ENCODE data around the gene PDK4. TPM values are rescaled to one million over a fixed set of nuclear protein-coding genes. Genes with fewer than 3 reads are reported as not detected.

Gene PDK4
- total RNA-seq, 1 donor from 2014 or later = 0.53 TPM

DNA sequence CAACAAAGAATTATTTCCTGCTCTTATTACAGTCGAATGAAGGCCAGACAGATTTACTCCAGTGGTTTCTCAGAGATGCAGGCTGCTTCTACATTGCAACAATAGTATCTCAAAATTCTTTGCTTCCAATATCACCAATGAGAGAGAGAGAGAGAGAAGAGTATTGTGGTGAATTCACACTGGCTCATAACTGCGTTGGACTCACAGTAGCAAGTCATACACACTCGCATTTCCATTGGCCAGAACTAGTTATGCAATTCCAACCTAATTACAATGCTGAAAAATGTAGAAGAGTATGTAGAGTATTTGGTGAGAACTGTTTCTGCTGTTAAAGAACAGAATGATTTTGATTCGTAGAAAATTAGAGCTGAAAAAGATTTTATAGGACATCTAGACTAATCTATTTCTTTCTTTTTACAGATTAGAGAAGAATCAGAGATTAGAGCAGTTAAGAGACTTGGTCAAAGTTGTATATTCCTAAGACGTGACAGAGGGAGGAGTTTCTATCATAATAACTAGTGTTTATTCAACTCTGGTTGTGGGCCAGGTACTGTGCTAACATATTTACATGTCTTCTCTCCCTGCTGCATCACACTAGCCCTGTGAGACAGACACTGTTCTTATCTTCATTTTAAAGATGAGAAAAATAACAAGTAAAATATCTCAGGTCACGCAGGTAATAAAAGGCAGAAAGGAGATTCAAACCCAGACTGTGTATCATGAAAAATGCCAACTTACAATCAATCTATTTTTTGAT lies 34.6 kb upstream of the PDK4 start:
- no peaks in the 10 kb centered on the region for H3K4me1 Mint-ChIP-seq
- CTCF ChIA-PET = no interaction called here

GRCh38 chr7:95628831-95629439 lies 32.6 kb upstream of the PDK4 start:
- CTCF ChIA-PET = no interaction called here
- intact Hi-C loops (cut with micrococcal nuclease) = loop anchor here (2.0 kb wide), 1 partner anchor 14 kb away; no protein-coding TSS in a partner anchor
- no peaks in the 10 kb centered on the region for H3K36me3 Mint-ChIP-seq (ENCODE audit: low read depth)
- no peak for DNase-seq
- no peak overlapping the region for H3K27ac Mint-ChIP-seq
- no peak overlapping the region for H3K4me3 Mint-ChIP-seq
- TF ChIP-seq, protein P1, sequence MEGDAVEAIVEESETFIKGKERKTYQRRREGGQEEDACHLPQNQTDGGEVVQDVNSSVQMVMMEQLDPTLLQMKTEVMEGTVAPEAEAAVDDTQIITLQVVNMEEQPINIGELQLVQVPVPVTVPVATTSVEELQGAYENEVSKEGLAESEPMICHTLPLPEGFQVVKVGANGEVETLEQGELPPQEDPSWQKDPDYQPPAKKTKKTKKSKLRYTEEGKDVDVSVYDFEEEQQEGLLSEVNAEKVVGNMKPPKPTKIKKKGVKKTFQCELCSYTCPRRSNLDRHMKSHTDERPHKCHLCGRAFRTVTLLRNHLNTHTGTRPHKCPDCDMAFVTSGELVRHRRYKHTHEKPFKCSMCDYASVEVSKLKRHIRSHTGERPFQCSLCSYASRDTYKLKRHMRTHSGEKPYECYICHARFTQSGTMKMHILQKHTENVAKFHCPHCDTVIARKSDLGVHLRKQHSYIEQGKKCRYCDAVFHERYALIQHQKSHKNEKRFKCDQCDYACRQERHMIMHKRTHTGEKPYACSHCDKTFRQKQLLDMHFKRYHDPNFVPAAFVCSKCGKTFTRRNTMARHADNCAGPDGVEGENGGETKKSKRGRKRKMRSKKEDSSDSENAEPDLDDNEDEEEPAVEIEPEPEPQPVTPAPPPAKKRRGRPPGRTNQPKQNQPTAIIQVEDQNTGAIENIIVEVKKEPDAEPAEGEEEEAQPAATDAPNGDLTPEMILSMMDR (IDR thresholded peaks at IDR 0.05) = no peak
- POLR2A ChIA-PET = no interaction called here
- H3K27me3 Mint-ChIP-seq = peaks cover 3% of the 10 kb centered on the region
- H3K9me3 Mint-ChIP-seq = no peaks in the 10 kb centered on the region
- no peak for ATAC-seq (ENCODE audit: low read depth)
- no peaks in the 10 kb centered on the region for H3K4me1 Mint-ChIP-seq

More for the DNA sequence above, 34.6 kb upstream of the PDK4 start:
- DNase-seq (no peak), ATAC-seq (ENCODE audit: low read depth) (no peak)
- POLR2A ChIA-PET = no interaction called here
- Mint-ChIP-seq H3K27me3 (no peaks in the 10 kb centered on the region), H3K36me3 (ENCODE audit: low read depth) (no peaks in the 10 kb centered on the region), H3K4me3 (no peak overlapping the region), H3K27ac (no peak overlapping the region), H3K9me3 (no peaks in the 10 kb centered on the region)
- intact Hi-C loops (cut with micrococcal nuclease) = no loop called here
- TF ChIP-seq, protein P1 (IDR thresholded peaks at IDR 0.05) = no peak

- CTCF ChIA-PET = no interaction called here
- H3K4me1 Mint-ChIP-seq = no peaks in the 10 kb centered on the region
- TF ChIP-seq, protein P1 (IDR thresholded peaks at IDR 0.05) = no peak
Observed at GRCh38 chr7:95623788-95624187, 27.5 kb upstream of the PDK4 start.

GRCh38 chr7:95622859-95623258 lies 26.5 kb upstream of the PDK4 start:
- ChIA-PET POLR2A (no interaction called here), CTCF (no interaction called here)
- H3K36me3 Mint-ChIP-seq (ENCODE audit: low read depth) = no peaks in the 10 kb centered on the region
- H3K4me3 Mint-ChIP-seq = no peak overlapping the region
- DNase-seq = no peak
- ATAC-seq (ENCODE audit: low read depth) = no peak
- intact Hi-C loops (cut with micrococcal nuclease) = no loop called here
- H3K9me3 Mint-ChIP-seq = no peaks in the 10 kb centered on the region
- H3K27me3 Mint-ChIP-seq = peaks cover 3% of the 10 kb centered on the region
- TF ChIP-seq, protein P1 (IDR thresholded peaks at IDR 0.05) = no peak
- no peak overlapping the region for H3K27ac Mint-ChIP-seq
- H3K4me1 Mint-ChIP-seq = no peaks in the 10 kb centered on the region

More at GRCh38 chr7:95623788-95624187, 27.5 kb upstream of the PDK4 start:
- Mint-ChIP-seq H3K9me3 (no peaks in the 10 kb centered on the region), H3K27me3 (peaks cover 3% of the 10 kb centered on the region), H3K36me3 (ENCODE audit: low read depth) (no peaks in the 10 kb centered on the region), H3K27ac (no peak overlapping the region), H3K4me3 (no peak overlapping the region)
- DNase-seq (no peak), ATAC-seq (ENCODE audit: low read depth) (no peak)
- intact Hi-C loops (cut with micrococcal nuclease) = no loop called here
- POLR2A ChIA-PET = no interaction called here

GRCh38 chr7:95622001-95622549 lies 25.8 kb upstream of the PDK4 start:
- CTCF ChIA-PET = no interaction called here
- no peak for ATAC-seq (ENCODE audit: low read depth)
- no peaks in the 10 kb centered on the region for H3K9me3 Mint-ChIP-seq
- peaks cover 3% of the 10 kb centered on the region for H3K27me3 Mint-ChIP-seq
- TF ChIP-seq, protein P1 (IDR thresholded peaks at IDR 0.05) = no peak
- no peaks in the 10 kb centered on the region for H3K4me1 Mint-ChIP-seq
- no peak overlapping the region for H3K4me3 Mint-ChIP-seq
- POLR2A ChIA-PET = no interaction called here
- no peak for DNase-seq
- H3K36me3 Mint-ChIP-seq (ENCODE audit: low read depth) = no peaks in the 10 kb centered on the region
- no peak overlapping the region for H3K27ac Mint-ChIP-seq
- intact Hi-C loops (cut with micrococcal nuclease) = no loop called here

Data from activated B cell treated with CpG ODN at 0.5 μM for 24 hours (primary cell).